ENCODE data around the gene FARSB. TPM values are rescaled to one million over a fixed set of nuclear protein-coding genes. Genes with fewer than 3 reads are reported as not detected.

Gene FARSB
- total RNA-seq, 1 donor from 2014 or later, result 20.0 TPM

GRCh38 chr2:222670191-222671038, 14.5 kb upstream of the FARSB start:
- DNase-seq (ENCODE audit: low read depth), result no peak
- Histone ChIP-seq H3K36me3 (ENCODE audit: control insufficient read depth, insufficient read depth, low read length) (no peaks in the 10 kb centered on the region), H3K27me3 (ENCODE audit: control insufficient read depth, insufficient read depth, low read length) (peaks cover 5% of the 10 kb centered on the region), H3K4me3 (ENCODE audit: low read depth, low read length) (no peak overlapping the region)
- TF ChIP-seq CTCF (IDR thresholded peaks at IDR 0.05; ENCODE audit: insufficient read depth, low read length, poor library complexity, severe bottlenecking), result no peak

GRCh38 chr2:222669353-222669752, 13.5 kb upstream of the FARSB start:
- TF ChIP-seq CTCF (IDR thresholded peaks at IDR 0.05; ENCODE audit: insufficient read depth, low read length, poor library complexity, severe bottlenecking), result no peak
- H3K27me3 ChIP-seq (ENCODE audit: control insufficient read depth, insufficient read depth, low read length), result peaks cover 5% of the 10 kb centered on the region
- H3K4me3 ChIP-seq (ENCODE audit: low read depth, low read length), result no peak overlapping the region
- DNase-seq (ENCODE audit: low read depth), result no peak
- no peaks in the 10 kb centered on the region for H3K36me3 ChIP-seq (ENCODE audit: control insufficient read depth, insufficient read depth, low read length)

GRCh38 chr2:222668494-222669154, 12.7 kb upstream of the FARSB start:
- TF ChIP-seq CTCF (IDR thresholded peaks at IDR 0.05; ENCODE audit: insufficient read depth, low read length, poor library complexity, severe bottlenecking), result no peak
- DNase-seq (ENCODE audit: low read depth), result no peak
- no peak overlapping the region for H3K4me3 ChIP-seq (ENCODE audit: low read depth, low read length)
- H3K36me3 ChIP-seq (ENCODE audit: control insufficient read depth, insufficient read depth, low read length), result no peaks in the 10 kb centered on the region
- H3K27me3 ChIP-seq (ENCODE audit: control insufficient read depth, insufficient read depth, low read length), result peaks cover 5% of the 10 kb centered on the region

- no peak for DNase-seq (ENCODE audit: low read depth)
Observed at GRCh38 chr2:222663479-222663878, 7.6 kb upstream of the FARSB start.

More at GRCh38 chr2:222663479-222663878, 7.6 kb upstream of the FARSB start:
- Histone ChIP-seq H3K36me3 (ENCODE audit: control insufficient read depth, insufficient read depth, low read length) (no peaks in the 10 kb centered on the region), H3K27me3 (ENCODE audit: control insufficient read depth, insufficient read depth, low read length) (no peaks in the 10 kb centered on the region), H3K4me3 (ENCODE audit: low read depth, low read length) (no peak overlapping the region)
- no peak for TF ChIP-seq CTCF (IDR thresholded peaks at IDR 0.05; ENCODE audit: insufficient read depth, low read length, poor library complexity, severe bottlenecking)

Data from kidney epithelial cell (primary cell).